Lower leg skin (tissue), 3 donors: Measurements from ENCODE around the gene SLCO6A1.

ENCODE experiments used
- POLR2A ChIP-seq, 2 donors: fragments of 450-650 bp; IDR thresholded peaks; one replicate each; pipeline ENCODE4 v1.6.1; 2016 to 2017; ENCODE audit warnings: antibody characterized with exemption in 2 of 2, mild to moderate bottlenecking in 1 of 2, moderate library complexity in 1 of 2
- TF ChIP-seq, protein P1 (sequence below), 3 donors: fragments of 450-650 bp; IDR thresholded peaks; one replicate each; pipeline ENCODE4 v1.5.1; 2016; ENCODE audit warnings: antibody characterized with exemption in 3 of 3, mild to moderate bottlenecking in 3 of 3, moderate library complexity in 2 of 3

DNA sequence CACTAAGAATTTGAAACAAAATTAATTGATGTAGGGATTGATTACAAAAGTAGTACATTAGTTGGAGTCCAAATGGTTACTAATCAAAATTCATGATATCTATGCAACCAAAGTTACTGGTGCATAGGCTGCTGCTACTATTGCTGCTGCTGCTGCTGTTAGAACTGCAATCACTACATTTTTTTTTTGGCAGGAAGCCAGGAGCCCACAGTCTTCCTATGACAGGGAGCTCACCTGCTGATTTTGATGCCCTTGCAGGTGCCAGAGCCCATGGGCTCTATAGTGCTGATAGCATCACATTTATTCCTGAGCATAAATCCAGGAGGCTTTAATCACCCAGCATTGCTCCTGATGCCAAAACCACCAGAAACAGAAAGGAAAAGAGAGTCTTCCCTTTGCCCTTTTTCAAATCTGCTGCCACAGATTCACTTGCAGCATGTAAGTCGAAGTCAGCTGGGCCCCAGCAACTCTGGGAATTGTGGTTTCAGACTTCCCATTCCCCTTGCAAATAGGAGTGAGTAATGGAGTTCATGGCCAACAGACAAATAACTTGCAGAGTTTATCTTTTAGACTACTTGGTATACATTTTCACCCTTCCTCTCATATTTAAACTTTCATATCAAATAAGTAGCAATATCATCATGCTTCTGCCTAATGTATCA is 17.6 kb downstream of the SLCO6A1 start:
- TF ChIP-seq, protein P1, sequence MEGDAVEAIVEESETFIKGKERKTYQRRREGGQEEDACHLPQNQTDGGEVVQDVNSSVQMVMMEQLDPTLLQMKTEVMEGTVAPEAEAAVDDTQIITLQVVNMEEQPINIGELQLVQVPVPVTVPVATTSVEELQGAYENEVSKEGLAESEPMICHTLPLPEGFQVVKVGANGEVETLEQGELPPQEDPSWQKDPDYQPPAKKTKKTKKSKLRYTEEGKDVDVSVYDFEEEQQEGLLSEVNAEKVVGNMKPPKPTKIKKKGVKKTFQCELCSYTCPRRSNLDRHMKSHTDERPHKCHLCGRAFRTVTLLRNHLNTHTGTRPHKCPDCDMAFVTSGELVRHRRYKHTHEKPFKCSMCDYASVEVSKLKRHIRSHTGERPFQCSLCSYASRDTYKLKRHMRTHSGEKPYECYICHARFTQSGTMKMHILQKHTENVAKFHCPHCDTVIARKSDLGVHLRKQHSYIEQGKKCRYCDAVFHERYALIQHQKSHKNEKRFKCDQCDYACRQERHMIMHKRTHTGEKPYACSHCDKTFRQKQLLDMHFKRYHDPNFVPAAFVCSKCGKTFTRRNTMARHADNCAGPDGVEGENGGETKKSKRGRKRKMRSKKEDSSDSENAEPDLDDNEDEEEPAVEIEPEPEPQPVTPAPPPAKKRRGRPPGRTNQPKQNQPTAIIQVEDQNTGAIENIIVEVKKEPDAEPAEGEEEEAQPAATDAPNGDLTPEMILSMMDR (IDR thresholded peaks at IDR 0.05), result no peak
- TF ChIP-seq POLR2A (IDR thresholded peaks at IDR 0.05), result no peak
